HepG2 (cell line): ENCODE measurements around the gene MTCP1. TPM values are rescaled to one million over a fixed set of nuclear protein-coding genes. Genes with fewer than 3 reads are reported as not detected.

Experiments used
- CCDC6 ChIP-seq: sonication (generic); formaldehyde crosslinking; IDR thresholded peaks from 2 replicates; pipeline ENCODE4 v1.8.1; 2022; ENCODE audit warnings: mild to moderate bottlenecking, missing genetic modification reagents, moderate library complexity
- ETV5 ChIP-seq: IDR thresholded peaks from 2 replicates; pipeline ENCODE4 v1.6.1; 2018; ENCODE audit warnings: missing biosample characterization, missing genetic modification reagents, inconsistent platforms, borderline replicate concordance
- FOXA1 ChIP-seq, 2 experiments: fragments of 450-650 bp in 1 of 2; sonication (generic) in 1 of 2; formaldehyde crosslinking in 1 of 2; IDR thresholded peaks; 2 replicates each; pipeline versions ENCODE4 v1.4.0 to v1.6.1; 2016 to 2020; ENCODE audit warnings: missing genetic modification reagents in 1 of 2
- HOXD1 ChIP-seq: sonication (generic); formaldehyde crosslinking; IDR thresholded peaks from 2 replicates; pipeline ENCODE4 v1.5.0; 2020; ENCODE audit warnings: missing genetic modification reagents
- MAX ChIP-seq: IDR thresholded peaks from 2 replicates; pipeline ENCODE4 v1.6.1; 2012; ENCODE audit warnings: inconsistent platforms
- MTA1 ChIP-seq: sonication (generic); formaldehyde crosslinking; IDR thresholded peaks from 2 replicates; pipeline ENCODE4 v1.4.0; 2020; ENCODE audit warnings: missing genetic modification reagents, mild to moderate bottlenecking, borderline replicate concordance
- NONO ChIP-seq, 2 experiments: fragments of 450-650 bp in 1 of 2; sonication (generic) in 1 of 2; formaldehyde crosslinking in 1 of 2; IDR thresholded peaks in 1 of 2; conservative IDR thresholded peaks in 1 of 2; 2 replicates each; pipeline versions ENCODE4 v1.6.1 to v1.8.0; 2017 to 2022; ENCODE audit warnings: mild to moderate bottlenecking in 1 of 2, missing genetic modification reagents in 1 of 2, moderate library complexity in 1 of 2
- SAFB2 ChIP-seq: sonication (generic); formaldehyde crosslinking; IDR thresholded peaks from 2 replicates; pipeline ENCODE4 v1.5.1; 2020; ENCODE audit warnings: missing genetic modification reagents, low read depth, mild to moderate bottlenecking, borderline replicate concordance
- TEAD2 ChIP-seq: sonication (generic); formaldehyde crosslinking; IDR thresholded peaks from 2 replicates; pipeline ENCODE4 v1.9.0; 2021; ENCODE audit warnings: missing genetic modification reagents
- UBTF ChIP-seq: sonication (generic); formaldehyde crosslinking; IDR thresholded peaks from 2 replicates; pipeline ENCODE4 v1.4.0; 2020; ENCODE audit warnings: mild to moderate bottlenecking, missing genetic modification reagents
- XRCC5 ChIP-seq: fragments of 200-400 bp; formaldehyde crosslinking; optimal IDR thresholded peaks from 2 replicates; pipeline ENCODE3; 2017; ENCODE audit warnings: mild to moderate bottlenecking, low read length
- ZFP1 ChIP-seq: IDR thresholded peaks from 2 replicates; pipeline ENCODE4 v1.6.1; 2016
- ZNF512 ChIP-seq: sonication (generic); formaldehyde crosslinking; IDR thresholded peaks from 2 replicates; pipeline ENCODE4 v1.4.0; 2020; ENCODE audit warnings: mild to moderate bottlenecking, missing genetic modification reagents
- ZNF546 ChIP-seq: sonication (generic); formaldehyde crosslinking; conservative IDR thresholded peaks from 2 replicates; pipeline ENCODE4 v1.8.1; 2023; ENCODE audit warnings: mild to moderate bottlenecking, missing genetic modification reagents
- ZNF549 ChIP-seq: sonication (generic); formaldehyde crosslinking; IDR thresholded peaks from 2 replicates; pipeline ENCODE4 v1.5.0; 2020; ENCODE audit warnings: missing genetic modification reagents
- ZNF605 ChIP-seq: sonication (generic); formaldehyde crosslinking; IDR thresholded peaks from 2 replicates; pipeline ENCODE4 v1.8.0; 2022; ENCODE audit warnings: mild to moderate bottlenecking, missing genetic modification reagents
- ZNF615 ChIP-seq: sonication (generic); formaldehyde crosslinking; IDR thresholded peaks from 2 replicates; pipeline ENCODE4 v1.5.0; 2020; ENCODE audit warnings: mild to moderate bottlenecking, missing genetic modification reagents, borderline replicate concordance
- ZSCAN21 ChIP-seq: sonication (generic); formaldehyde crosslinking; IDR thresholded peaks from 2 replicates; pipeline ENCODE4 v1.8.0; 2022; ENCODE audit warnings: mild to moderate bottlenecking, missing genetic modification reagents, moderate library complexity, borderline replicate concordance
- polyA plus RNA-seq, 8 experiments: library from polyadenylated mRNA; depleted of rRNA in 3 of 8; stranded (reverse) in 7 of 8; unstranded in 1 of 8; fragments of >200 nt; fragmentation: Illumina TruSeq in 4 of 8; extraction: Trizol in 4 of 8; gene quantifications; 2 replicates each; pipeline versions ENCODE4 v1.2.1 to v1.2.3, GENCODE V29; 2011 to 2016; ENCODE audit warnings: low read depth in 4 of 8, missing spikeins in 1 of 8, mixed read lengths in 1 of 8; ENCODE audit not compliant: insufficient read depth in 1 of 8
- total RNA-seq, 5 experiments: library from RNA; depleted of rRNA; stranded (reverse); fragments of >200 nt; fragmentation: Illumina TruSeq; extraction: Trizol; gene quantifications; 2 replicates each; pipeline ENCODE4 v1.2.3, GENCODE V29; 2016; ENCODE audit warnings: low read depth in 1 of 5
- TF ChIP-seq, protein P1 (sequence below): sonication (generic); formaldehyde crosslinking; IDR thresholded peaks from 2 replicates; pipeline ENCODE4 v1.4.0; 2020; ENCODE audit warnings: missing genetic modification reagents
- TF ChIP-seq, protein P2 (sequence below): sonication (generic); formaldehyde crosslinking; IDR thresholded peaks from 2 replicates; pipeline ENCODE4 v1.4.0; 2020; ENCODE audit warnings: missing genetic modification reagents

The MTCP1 gene
- total and polyA plus RNA-seq, 2 of the 13 experiments (the other 11 are each of a cell fraction or from before 2014, with no cell fraction given): 5.1 to 18.9 TPM

DNA sequence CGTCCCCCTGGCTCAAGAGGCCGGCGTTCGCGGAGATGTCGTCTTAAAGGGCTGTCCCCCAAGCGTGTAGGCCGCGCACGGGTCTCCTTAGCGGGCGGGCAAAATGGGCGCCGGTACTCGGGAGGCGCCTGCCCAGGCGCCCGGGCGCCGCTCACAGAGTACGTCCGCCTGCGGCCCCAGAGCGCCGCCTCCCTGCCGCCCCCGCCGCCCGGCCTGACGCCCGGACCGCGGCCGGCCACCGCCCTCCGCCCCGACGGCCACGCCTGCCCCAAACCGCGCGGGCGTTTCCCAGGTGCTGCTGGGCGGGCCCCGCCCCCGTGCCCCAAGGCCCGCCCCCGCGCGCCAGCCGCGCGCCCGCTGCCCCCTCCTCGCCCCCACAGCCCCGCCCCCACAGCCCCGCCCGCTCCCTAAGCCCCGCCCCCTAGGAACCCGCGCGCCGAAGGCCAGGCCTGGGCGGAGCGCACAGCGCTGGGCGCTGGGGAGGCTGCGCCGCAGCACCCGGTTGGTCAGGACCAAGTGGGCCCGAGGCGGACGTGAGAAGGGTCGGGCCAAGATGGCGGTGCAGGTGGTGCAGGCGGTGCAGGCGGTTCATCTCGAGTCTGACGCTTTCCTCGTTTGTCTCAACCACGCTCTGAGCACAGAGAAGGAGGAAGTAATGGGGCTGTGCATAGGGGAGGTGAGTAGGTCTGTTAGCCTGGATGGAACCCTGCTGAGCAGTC, at the start of gene MTCP1, which contains the start of the genes BRCC3 and CMC4 (continued):
- TF ChIP-seq ZNF615 (CRISPR knock-in tag) (no peak), ZSCAN21 (CRISPR knock-in tag) (no peak), ZNF549 (CRISPR knock-in tag) (no peak), ZNF546 (no peak), NONO (IDR thresholded peaks at IDR 0.05) (no peak), NONO (CRISPR knock-in tag; conservative IDR thresholded peaks at IDR 0.05) (peak; percentile 54), ETV5 (CRISPR knock-in tag) (no peak), ZNF605 (CRISPR knock-in tag) (no peak), XRCC5 (no peak), ZNF512 (no peak), UBTF (CRISPR knock-in tag) (peak; percentile 67; the same call in 1 of the 2 replicates), ZFP1 (CRISPR knock-in tag) (no peak), TEAD2 (CRISPR knock-in tag) (no peak), CCDC6 (CRISPR knock-in tag) (no peak), MAX (peak; percentile 63; the same call in 1 of the 2 replicates), MTA1 (CRISPR knock-in tag) (no peak), SAFB2 (CRISPR knock-in tag) (no peak), HOXD1 (no peak), FOXA1 (IDR thresholded peaks at IDR 0.05) (no peak), FOXA1 (CRISPR knock-in tag; IDR thresholded peaks at IDR 0.05) (no peak)
- TF ChIP-seq, protein P1, sequence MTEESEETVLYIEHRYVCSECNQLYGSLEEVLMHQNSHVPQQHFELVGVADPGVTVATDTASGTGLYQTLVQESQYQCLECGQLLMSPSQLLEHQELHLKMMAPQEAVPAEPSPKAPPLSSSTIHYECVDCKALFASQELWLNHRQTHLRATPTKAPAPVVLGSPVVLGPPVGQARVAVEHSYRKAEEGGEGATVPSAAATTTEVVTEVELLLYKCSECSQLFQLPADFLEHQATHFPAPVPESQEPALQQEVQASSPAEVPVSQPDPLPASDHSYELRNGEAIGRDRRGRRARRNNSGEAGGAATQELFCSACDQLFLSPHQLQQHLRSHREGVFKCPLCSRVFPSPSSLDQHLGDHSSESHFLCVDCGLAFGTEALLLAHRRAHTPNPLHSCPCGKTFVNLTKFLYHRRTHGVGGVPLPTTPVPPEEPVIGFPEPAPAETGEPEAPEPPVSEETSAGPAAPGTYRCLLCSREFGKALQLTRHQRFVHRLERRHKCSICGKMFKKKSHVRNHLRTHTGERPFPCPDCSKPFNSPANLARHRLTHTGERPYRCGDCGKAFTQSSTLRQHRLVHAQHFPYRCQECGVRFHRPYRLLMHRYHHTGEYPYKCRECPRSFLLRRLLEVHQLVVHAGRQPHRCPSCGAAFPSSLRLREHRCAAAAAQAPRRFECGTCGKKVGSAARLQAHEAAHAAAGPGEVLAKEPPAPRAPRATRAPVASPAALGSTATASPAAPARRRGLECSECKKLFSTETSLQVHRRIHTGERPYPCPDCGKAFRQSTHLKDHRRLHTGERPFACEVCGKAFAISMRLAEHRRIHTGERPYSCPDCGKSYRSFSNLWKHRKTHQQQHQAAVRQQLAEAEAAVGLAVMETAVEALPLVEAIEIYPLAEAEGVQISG (CRISPR knock-in tag): 0 out of 2 replicates have a peak, but pooled peaks have one; percentile 51
- TF ChIP-seq, protein P2, sequence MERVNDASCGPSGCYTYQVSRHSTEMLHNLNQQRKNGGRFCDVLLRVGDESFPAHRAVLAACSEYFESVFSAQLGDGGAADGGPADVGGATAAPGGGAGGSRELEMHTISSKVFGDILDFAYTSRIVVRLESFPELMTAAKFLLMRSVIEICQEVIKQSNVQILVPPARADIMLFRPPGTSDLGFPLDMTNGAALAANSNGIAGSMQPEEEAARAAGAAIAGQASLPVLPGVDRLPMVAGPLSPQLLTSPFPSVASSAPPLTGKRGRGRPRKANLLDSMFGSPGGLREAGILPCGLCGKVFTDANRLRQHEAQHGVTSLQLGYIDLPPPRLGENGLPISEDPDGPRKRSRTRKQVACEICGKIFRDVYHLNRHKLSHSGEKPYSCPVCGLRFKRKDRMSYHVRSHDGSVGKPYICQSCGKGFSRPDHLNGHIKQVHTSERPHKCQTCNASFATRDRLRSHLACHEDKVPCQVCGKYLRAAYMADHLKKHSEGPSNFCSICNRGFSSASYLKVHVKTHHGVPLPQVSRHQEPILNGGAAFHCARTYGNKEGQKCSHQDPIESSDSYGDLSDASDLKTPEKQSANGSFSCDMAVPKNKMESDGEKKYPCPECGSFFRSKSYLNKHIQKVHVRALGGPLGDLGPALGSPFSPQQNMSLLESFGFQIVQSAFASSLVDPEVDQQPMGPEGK: 0 out of 2 replicates have a peak, but pooled peaks have one; percentile 27
